D721Med (cell line): Measurements from ENCODE around the gene TMEM54.

Experiments used
- DNase-seq: peaks from one replicate; pipeline ENCODE4 v3.0.0; 2011; ENCODE audit warnings: low spot score; ENCODE audit not compliant: insufficient read length
- FAIRE-seq: peaks from 2 replicates; lab custom pipeline; 2011; peaks lifted over from hg19 to GRCh38; lab: Jason Lieb, UNC
- CTCF ChIP-seq: IDR thresholded peaks from 2 replicates; pipeline ENCODE4 v1.5.1; 2012; ENCODE audit warnings: mild to moderate bottlenecking, control low read depth; ENCODE audit not compliant: insufficient read depth; ENCODE audit errors: missing control alignments

TMEM54 gene

GRCh38 chr1:32919811-32920733 lies 18.9 kb upstream of the TMEM54 start:
- no peak for DNase-seq
- TF ChIP-seq CTCF = no peak
- FAIRE-seq = no peak

GRCh38 chr1:32918179-32918578 lies 17.0 kb upstream of the TMEM54 start:
- TF ChIP-seq CTCF = no peak
- no peak for DNase-seq
- FAIRE-seq = no peak

GRCh38 chr1:32917521-32917920 lies 16.3 kb upstream of the TMEM54 start:
- DNase-seq (no peak), FAIRE-seq (no peak)
- no peak for TF ChIP-seq CTCF

GRCh38 chr1:32915766-32916706 lies 14.8 kb upstream of the TMEM54 start:
- TF ChIP-seq CTCF = no peak
- DNase-seq (no peak), FAIRE-seq (no peak)

- FAIRE-seq (no peak), DNase-seq (no peak)
- TF ChIP-seq CTCF = no peak
Observed at GRCh38 chr1:32910319-32910718, 9.1 kb upstream of the TMEM54 start.

GRCh38 chr1:32907435-32907834 lies 6.2 kb upstream of the TMEM54 start:
- no peak for TF ChIP-seq CTCF
- FAIRE-seq = no peak
- no peak for DNase-seq
